ENCODE data around the gene ERN1.

ERN1 gene

DNA sequence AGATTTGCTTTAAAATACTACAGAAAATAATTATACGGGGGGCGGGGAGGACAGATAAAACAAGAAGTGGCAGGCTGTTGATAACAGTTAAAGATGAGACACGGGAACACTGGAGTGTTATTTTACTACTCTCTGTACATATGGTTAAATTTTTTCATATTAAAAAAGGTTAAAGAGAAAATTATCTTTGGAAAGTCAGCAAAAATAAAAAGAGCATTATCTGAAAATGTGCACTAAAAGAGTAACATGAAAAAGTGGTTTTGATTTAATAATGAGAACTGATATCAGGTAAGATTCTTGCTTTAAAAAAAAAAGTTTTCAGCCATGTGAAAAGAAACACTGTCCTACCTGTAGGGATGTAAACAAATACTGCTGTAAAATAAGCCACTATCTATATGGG is 46.9 kb downstream of the ERN1 start:
- no peak for DNase-seq

DNA sequence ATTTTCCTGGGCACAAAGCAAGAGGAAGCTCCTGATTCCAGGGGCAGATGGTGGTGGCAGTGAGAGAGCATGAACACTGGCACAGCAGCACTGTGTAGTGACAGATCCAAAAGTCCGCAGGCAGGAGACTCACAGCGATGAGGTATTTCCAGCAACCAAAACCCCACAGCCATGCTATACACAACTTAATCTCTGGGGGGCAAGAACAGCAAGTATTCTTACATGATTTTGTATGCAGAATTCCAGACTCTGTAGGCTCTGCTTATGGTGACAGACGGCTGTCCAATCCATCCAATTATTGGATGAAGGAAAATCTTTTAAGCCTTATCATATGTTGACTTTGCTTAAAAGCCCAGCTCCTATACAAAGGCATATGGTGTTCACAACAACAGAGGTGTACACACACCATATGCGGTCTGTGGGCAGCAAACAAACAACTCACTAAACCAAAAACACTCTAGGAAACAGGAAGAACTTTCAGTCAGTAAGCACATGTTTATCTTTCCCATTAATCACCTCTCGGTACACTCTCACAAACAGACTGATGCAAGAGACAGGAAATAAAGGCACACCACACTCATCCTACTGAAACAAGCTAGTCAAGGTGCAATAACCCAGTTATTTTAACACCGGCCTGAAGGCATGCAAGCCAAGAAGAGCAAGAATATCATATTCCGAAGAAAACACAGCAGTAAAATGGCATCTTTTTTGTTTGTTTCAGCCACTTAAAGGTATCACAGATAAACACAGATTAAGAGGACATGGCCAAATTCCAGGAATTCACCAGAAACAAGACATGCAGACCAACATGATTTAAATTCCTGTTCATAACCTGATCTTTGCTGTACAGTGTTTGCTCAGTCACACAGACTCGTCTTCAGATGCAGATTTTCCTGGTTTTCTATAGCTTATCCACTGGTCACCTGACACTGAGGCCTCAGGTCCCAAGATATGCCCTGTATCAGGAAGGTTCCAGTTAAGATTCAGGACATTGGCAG is 47.8 kb downstream of the ERN1 start:
- no peak for DNase-seq

DNA sequence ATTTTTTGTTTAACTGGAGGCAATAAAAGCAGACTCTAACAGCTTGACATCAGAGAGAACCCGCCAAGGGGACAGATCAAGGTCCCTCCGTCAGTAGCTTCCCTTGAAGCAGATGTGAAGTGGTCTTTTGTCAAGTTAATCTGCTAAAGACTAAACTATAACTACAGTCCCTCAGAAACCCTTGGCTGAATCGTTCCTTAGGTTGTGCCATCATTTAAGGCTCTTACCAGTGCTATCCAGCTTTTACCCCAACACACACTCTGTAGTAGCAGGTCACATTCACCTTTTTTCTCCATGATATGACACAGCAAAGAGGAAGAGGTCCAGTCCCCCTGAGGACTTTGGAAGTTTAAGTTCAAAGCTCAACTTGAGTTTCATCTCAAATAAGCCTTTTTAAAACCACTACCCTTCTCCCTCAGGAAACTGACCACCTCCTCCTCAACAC is 49.7 kb downstream of the ERN1 start:
- no peak for DNase-seq

DNA sequence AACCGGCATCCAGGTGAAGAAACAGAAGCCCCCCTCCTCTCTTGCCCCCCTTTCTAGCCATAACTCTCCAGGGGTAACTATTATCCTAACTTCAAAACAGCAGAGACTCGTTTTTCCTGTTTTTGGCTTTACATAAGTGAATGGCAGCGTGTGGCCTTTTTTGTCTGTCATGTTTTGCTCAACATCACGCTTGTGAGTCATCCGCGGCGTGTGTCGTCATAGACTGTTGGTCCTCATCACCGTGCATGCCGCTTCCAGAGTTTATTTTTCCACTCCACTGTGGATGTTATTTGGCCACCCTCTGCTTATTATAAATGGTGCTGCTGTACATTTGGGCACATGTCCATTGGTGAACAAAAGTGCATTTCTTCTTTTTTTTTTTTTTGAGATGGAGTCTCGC is 52.6 kb downstream of the ERN1 start:
- DNase-seq, result no peak

DNA sequence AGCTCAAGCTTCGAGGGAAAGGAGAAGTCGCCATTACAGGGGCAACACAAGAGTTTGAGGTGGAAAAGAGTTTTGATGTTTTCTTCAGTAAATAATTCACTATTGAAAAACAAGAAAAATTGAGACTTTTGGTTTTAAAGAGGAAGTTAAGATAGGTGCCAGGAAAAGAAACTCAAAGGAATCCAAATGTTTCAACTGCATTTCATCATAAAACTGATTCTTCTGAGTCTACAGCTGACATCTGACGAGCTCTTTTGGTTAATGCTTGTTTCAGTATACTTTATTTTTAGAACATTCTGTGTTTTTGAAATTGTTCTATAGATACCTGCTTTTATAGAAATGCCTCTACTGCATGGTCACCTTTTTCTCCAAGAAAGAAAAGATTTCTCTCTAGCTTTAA is 54.0 kb downstream of the ERN1 start:
- DNase-seq, result no peak

DNA sequence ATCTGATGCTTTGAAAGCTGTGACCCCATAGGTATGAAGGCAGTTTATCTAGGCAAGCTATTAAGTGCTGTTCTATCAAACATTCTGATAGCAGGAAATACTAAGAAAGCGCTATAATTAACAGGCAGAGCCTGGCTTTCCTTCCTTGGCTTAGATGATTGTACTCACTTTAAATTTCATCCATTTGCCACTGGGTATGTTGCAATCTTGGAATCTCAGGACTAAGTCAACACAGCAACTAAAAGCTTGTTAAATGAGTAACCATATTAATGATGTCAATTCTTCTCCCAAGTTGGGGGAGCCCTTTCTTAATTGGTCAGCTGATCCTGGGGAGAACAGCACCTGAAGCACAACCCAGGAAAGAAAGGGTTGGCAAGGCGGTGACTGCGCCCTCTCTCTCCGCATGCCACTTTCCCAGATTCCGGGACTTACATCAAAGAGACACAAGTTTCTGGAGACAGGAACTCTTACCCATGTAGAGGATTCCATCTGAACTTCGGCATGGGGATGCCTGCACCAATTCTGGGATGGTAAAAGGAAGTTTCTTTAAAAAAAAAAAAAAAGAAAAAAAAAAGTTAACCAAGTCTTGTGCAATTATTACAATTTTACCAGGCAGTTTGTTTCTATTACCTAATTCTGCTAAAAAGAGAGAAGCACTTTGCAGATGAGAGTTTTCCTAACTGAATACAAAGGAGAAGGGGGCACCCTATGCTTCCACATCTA is 55.1 kb downstream of the ERN1 start:
- DNase-seq, result no peak

DNA sequence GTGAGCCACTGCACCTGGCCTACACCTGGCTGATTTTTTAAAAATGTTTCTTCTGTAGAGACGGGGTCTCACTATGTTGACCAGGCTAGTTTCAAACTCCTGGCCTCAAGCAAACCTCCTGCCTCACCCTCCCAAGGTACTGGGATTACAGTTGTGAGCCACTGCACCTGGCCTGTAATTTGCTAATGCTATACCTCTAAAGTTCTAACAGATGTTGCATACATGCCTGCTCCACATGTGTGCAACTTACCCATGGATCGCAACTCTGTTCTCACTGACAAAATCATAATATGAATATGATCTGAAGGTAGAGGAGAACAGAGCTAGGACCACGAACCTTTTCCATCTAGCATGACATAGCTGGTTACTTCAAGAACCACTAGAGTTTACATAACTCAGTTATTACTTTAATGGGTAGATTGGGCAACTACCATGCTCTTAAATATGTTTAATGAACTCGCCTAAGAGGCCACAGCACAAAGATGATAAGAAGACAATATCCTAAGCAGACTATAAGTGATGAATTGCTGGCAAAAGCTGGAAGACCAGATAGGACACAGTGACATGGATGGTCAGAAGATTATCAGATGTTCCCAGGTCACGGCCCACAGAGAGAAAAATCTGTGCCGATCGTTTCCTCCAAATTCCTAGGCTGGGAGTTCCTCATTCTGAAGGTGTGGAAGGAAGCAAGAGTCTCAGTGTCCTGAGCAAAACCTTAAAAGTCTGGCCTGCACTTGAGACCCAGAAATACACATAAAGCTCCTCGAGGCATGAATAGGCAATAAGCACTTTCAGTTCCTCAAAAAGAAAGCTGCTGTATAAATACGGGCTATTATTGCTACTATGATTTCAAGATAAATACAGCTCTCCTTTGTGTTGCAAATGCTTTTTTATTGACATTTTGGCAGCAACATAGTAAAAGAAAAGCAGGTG is 55.9 kb downstream of the ERN1 start:
- no peak for DNase-seq

DNA sequence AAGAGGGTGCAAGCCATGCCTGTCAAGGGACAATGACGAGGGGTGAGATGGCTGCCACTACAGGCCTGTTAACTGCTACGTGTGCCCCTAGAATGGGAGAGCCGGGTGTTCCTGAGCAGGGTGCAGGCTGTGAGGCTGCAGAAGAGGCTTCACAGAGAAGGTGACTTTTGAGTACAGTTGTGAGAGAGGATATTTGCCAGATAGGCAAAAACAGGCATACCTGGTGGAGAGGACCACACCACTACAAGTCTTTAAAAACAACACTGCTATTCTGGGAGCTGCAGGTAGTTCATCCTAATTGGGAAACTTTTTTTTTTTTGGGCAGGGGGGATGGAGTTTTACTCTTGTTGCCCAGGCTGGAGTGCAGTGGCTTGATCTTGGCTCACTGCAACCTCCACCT is 58.8 kb downstream of the ERN1 start:
- no peak for DNase-seq

DNA sequence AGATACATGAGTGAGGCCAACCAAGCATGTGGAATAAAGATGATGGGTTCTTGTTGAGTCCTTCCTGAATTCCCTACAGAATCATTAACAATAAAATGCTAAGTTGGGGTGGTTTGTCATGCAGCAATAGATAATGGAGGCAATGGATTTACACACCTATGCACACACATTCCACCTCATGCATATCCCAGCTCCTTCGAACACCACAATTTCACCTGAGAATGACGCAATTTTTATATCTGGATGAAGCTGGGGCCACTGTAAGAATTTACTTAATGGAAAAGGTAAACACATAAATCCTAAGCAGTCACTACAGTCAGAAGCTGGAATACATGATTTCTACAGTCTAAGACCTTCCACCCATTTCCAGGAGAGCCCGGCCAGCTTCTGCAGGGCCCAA is 59.7 kb downstream of the ERN1 start:
- no peak for DNase-seq

DNA sequence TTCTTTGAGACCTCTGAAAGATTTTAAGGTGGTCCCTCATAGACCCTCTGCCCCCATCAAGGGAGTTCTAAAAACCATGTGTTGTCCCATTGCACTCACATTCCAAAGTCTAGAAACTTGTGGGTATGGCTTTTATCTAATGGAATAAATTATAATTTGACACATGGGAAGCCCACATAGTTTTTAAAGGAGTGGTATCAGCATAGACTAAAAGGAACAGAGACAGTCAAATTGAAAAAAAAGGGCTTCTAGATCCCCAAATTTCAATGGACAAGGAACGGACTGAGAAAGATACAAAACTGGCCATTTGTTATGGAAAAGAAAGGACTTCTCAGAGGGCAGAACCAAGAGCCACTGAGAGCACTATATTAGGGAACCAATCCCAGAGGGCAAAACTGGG is 60.8 kb downstream of the ERN1 start:
- DNase-seq, result no peak

DNA sequence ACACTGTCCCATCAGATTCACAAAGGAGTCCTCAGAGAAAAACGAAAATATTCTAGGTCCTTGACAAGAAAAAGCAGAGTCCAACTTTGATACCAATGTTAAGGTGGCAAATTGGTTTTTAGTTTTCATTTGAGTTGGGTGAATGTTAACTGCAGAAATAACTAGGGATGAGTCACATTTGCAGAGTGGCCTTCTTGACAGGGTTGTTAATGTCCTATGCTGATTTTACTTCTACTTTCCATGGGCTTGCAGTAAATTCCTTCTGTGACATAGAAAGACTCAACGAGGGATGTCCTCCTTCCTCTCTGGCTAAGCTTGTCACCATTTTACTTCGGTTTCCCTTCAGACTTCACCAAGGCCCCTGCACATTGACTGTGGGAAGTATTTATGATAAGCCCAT is 62.3 kb downstream of the ERN1 start:
- DNase-seq, result no peak

DNA sequence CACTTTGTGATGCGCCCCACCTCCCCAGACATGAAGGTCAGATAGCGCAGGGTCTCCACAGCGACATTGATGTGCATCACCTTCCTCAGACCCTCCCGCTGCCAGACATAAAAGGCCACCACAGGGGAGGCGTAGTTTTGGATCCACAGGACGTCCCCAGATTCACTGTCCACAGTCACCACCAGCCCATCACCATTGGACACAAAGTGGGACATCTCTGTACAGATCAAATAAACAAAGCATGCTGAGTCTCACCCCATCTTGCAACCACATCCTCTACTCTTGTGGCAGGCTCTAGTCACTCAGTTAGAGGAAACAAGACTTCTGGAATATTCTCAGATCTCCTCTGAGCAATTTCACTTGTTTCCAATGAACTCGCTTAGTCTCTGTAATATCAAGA is 63.2 kb downstream of the ERN1 start:
- no peak for DNase-seq

DNA sequence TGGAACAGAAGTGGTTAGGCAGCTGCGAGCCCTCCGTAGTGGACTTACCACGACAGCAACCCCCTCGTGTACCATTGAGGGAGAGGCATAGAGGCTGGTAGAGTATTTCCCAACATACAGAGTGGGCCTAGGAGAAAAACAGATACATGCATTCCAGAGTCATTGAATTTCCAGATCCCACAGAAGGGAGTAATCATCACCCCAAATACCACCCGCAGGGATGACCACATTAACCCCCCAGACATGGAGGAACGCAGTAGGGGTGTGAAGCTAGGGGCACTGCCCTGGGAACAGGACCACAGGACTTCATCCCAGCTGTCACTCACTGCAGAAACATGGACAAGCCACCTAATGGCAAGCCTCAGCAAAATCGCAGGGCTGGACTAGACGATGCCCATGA is 64.8 kb downstream of the ERN1 start:
- no peak for DNase-seq

DNA sequence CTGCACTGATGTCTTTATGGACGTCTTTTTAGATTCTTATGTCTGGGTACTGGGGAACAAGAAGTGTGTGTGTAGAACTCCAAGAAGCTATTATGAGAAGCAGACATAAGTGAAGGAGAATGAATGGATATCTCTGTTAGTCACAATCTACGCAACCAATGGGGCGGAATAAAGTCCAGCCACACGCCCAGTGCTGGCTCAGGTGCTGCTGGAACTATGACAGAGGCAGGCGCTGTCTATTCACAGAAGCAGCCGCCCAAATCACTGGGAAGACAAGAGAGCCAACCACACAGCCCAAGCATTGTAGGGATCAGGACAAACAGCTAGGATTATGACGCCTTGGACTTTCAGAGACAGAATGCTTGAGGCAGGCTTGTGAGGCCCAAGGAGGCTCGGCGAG is 65.6 kb downstream of the ERN1 start:
- no peak for DNase-seq

DNA sequence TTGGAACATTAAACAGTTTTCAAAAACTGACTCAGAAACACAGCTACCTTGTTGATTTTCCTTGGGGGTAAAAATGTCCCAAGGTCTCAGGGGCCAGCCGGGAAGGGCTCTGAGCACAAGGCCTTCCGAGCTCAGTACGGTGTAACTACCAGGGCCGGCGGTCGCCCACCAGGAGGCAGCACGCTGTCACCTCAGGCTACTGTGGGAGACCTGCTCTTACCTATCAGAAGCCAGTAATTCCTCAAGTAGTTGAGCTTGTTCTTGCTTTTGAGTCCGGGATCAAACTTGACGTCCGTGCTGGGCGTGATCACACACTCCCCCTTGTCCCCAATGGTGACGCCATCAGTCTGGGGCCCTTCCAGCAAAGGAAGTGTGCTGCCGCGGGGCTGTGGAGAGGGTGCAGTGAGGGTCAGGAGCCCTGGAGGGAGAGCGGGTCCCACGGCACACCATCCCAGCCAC is 66.1 kb downstream of the ERN1 start:
- DNase-seq, result no peak

DNA sequence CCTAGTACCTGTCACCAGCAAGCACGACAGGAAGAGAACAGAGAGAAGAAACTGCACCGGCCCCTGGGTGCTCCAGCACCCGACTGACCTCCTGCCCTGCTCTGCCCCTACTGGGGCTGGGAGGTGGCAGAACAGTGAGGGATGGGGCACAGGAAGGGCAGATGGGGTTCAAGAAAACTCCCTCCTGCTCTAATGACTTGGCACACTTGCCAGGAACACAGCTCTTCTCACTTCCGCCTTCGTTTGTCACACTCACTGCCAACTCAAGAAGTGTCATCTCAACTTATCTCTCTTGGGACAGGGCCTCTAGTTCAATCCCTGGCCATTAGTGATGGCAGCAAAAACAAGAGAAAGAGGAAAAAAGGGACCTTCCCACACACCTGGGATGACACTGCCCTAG is 66.9 kb downstream of the ERN1 start:
- no peak for DNase-seq

DNA sequence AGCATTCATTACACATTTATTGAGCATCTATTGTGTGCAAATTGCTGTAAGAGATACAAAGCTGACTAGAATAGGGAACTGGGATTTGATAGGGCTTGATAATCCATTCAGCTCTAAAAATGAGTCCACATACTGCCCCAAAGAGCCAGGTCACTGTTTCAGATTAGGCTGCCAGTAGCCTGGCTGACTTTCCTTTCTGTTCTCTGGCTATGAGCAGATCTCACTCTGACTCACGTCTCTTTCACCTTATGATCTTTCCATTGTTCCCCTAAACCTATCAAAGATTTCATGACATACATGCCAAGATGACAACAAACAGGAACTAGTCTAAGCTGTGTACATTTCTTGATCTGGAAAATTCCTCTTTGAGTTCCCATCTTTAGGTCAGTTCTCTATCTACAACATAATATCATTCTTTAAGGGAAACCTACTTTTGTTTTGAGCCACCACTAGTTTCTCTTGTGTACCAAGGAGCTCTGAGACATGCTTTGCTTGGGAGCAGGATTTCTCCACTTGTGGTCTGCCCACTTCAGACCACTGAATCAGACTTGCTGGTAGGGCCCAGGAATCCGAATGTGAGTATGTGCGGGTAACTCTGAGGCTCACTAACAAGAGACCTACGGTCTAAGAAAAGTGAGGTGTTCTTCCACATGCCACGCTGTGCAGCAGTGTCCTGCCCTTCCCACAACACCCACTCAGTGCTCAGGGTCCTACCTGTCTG is 68.6 kb downstream of the ERN1 start:
- no peak for DNase-seq

DNA sequence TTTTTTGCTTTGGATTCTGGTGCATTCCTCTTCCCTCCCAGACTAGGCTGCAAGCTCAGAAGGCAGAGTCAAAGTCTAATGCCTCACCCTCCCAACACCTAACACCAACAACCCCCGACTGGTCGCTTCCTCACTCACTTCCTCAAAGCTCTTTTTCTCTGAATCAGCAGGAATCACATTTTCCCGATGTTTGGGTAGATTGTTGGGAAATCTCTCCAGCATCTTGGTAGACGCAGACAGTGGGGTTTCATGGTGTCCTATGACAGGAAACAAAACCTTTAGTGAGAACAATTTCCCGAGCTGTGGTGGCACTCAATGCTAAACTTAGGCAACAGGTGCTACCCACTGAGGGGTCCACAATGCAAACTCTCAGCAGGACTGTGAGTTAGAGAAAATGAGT is 69.6 kb downstream of the ERN1 start:
- DNase-seq, result no peak

DNA sequence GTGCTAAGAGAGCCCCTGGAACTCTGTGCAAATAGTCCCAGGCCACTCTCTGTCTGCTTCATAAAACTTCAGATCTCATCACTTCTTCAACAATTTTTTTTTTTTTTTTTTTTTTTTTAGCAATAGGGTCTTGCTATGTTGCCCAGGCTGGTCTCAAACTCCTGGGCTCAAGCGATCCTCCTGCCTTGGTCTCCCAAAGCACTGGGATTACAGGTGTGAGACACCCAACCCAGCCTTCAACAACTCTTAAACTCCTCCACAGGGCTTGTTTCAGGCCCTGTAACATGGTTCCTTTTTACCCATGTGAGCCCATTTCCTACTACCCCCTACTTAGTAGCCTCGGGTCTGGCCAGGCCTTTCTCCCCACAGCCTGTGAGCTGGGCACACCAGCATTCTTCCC is 70.2 kb downstream of the ERN1 start:
- no peak for DNase-seq

DNA sequence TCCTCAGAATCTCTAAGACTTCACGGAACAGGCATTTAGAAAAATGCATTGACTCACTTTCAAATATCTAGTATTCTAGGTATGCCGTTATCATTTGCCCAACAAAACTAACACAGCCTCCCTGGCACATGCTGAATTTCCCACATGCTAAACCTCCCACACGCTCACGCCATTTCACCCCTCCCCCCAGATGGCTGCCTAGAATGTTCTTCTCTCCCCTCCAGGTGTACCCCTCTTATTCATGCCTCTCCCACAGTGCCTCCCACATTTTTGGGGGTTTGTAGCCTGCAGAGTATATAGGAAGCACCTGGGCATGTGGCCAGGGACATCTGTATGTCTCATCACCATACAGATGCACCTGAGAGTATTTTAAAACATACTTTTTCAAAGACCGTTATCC is 71.3 kb downstream of the ERN1 start:
- no peak for DNase-seq

DNA sequence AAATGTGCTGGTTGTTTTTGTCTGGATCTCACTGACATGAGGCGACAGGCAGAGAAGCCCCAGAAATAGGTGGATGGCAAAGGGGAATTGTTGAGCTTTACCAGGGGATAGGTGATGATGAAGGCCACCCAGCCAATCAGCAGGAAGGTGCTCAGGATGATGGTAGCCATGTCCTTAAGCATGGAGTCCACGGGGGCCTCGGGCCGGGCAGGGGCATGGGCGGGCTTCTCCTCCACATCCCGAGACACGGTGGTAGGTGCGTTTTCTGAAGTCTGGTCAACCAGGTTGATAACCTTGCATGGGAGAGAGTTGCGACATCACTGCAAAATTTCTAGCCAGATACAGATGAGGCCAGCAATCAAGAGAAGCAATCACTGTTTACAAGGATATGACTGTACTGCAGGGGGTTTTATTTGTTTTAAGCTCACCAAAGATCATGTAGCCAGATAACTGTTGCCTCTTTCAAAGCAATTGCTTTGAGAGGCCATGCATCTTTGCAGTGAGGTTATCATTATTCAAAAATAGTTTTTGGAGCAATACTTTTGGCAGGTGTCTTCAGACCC is 72.2 kb downstream of the ERN1 start:
- no peak for DNase-seq
